Measurements from ENCODE around the gene CLTC. TPM values are rescaled to one million over a fixed set of nuclear protein-coding genes. Genes with fewer than 3 reads are reported as not detected.

Gene CLTC
- total RNA-seq, 3 donors from 2014 or later (not counting 1 experiment from before 2014, with no cell fraction given) = 116 to 127 (median 117) TPM

DNA sequence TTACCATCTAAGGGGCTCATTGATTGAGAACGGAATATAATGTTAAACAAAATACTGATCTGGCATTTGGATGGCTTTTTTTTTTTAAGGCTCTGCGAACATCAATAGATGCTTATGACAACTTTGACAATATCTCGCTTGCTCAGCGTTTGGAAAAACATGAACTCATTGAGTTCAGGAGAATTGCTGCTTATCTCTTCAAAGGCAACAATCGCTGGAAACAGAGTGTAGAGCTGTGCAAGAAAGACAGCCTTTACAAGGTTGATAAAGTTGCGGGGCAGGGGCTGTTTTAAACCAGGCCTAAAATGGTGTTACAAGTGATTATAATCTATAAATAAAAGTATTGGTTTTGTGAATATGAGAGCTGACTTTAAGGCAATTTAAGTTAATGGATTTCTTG, 65.3 kb downstream of the CLTC start:
- no peak overlapping the region for H3K27ac Mint-ChIP-seq
- ATAC-seq = no peak
- peaks cover 36% of the 10 kb centered on the region for H3K36me3 Mint-ChIP-seq
- H3K27me3 Mint-ChIP-seq (ENCODE audit: low read depth in 2 of 2) = no peaks in the 10 kb centered on the region
- H3K4me1 Mint-ChIP-seq = peaks cover 10 to 19% of the 10 kb centered on the region in 2 donors
- no peak overlapping the region for H3K27ac ChIP-seq (ENCODE audit: low read length)
- H3K4me3 ChIP-seq (ENCODE audit: low read length) = no peak overlapping the region
- no peaks in the 10 kb centered on the region for H3K9me3 Mint-ChIP-seq
- H3K9me3 ChIP-seq (ENCODE audit: control insufficient read depth, insufficient read depth, low read length) = no peaks in the 10 kb centered on the region
- H3K36me3 ChIP-seq (ENCODE audit: control insufficient read depth, insufficient read depth, low read length) = peaks cover 96% of the 10 kb centered on the region
- DNase-seq = no peak
- no peaks in the 10 kb centered on the region for H3K4me1 ChIP-seq (ENCODE audit: control insufficient read depth, insufficient read depth, low read length)
- TF ChIP-seq, protein P1, sequence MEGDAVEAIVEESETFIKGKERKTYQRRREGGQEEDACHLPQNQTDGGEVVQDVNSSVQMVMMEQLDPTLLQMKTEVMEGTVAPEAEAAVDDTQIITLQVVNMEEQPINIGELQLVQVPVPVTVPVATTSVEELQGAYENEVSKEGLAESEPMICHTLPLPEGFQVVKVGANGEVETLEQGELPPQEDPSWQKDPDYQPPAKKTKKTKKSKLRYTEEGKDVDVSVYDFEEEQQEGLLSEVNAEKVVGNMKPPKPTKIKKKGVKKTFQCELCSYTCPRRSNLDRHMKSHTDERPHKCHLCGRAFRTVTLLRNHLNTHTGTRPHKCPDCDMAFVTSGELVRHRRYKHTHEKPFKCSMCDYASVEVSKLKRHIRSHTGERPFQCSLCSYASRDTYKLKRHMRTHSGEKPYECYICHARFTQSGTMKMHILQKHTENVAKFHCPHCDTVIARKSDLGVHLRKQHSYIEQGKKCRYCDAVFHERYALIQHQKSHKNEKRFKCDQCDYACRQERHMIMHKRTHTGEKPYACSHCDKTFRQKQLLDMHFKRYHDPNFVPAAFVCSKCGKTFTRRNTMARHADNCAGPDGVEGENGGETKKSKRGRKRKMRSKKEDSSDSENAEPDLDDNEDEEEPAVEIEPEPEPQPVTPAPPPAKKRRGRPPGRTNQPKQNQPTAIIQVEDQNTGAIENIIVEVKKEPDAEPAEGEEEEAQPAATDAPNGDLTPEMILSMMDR (IDR thresholded peaks at IDR 0.05) = no peak
- no peaks in the 10 kb centered on the region for H3K27me3 ChIP-seq (ENCODE audit: control insufficient read depth, insufficient read depth, low read length)
- 97% methylated on average over 6 of the region's 6 CpGs for WGBS (ENCODE audit: insufficient coverage)
- no peak overlapping the region for H3K4me3 Mint-ChIP-seq
- intact Hi-C loops (cut with micrococcal nuclease) = no loop called here

DNA sequence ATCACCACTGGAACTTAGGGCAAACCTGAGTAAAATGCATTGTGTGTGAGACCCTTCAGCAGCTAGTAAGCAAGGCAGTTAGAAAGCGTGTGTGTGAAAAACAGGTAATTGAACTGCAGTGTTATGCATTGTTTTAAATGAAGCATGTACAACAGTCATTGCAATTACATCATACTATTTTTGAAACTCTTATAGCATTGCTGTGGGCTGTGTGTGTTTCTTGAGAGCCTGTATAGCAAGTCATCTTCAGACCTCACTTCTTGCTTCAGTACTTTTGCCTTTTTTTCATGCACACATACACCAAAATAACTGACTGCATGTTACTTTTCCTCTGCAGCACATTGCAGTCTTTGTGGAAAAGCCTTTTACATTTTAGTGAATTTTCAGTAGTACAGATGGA, 68.3 kb downstream of the CLTC start:
- H3K9me3 Mint-ChIP-seq = no peaks in the 10 kb centered on the region
- H3K27ac ChIP-seq (ENCODE audit: low read length) = no peak overlapping the region
- peaks cover 87% of the 10 kb centered on the region for H3K36me3 ChIP-seq (ENCODE audit: control insufficient read depth, insufficient read depth, low read length)
- intact Hi-C loops (cut with micrococcal nuclease) = no loop called here
- no peak for DNase-seq
- H3K27ac Mint-ChIP-seq = peak overlapping the region in 1 of 2 donors; percentile 65
- TF ChIP-seq, protein P1 (IDR thresholded peaks at IDR 0.05) = no peak
- H3K4me3 ChIP-seq (ENCODE audit: low read length) = no peak overlapping the region
- no peak overlapping the region for H3K4me3 Mint-ChIP-seq
- peaks cover 10 to 19% of the 10 kb centered on the region in 2 donors for H3K4me1 Mint-ChIP-seq
- no peaks in the 10 kb centered on the region for H3K4me1 ChIP-seq (ENCODE audit: control insufficient read depth, insufficient read depth, low read length)
- no peaks in the 10 kb centered on the region for H3K27me3 ChIP-seq (ENCODE audit: control insufficient read depth, insufficient read depth, low read length)
- H3K27me3 Mint-ChIP-seq (ENCODE audit: low read depth in 2 of 2) = no peaks in the 10 kb centered on the region
- WGBS (ENCODE audit: insufficient coverage) = no CpG with 5 or more reads among the region's 1 CpG
- ATAC-seq = no peak
- no peaks in the 10 kb centered on the region for H3K9me3 ChIP-seq (ENCODE audit: control insufficient read depth, insufficient read depth, low read length)
- H3K36me3 Mint-ChIP-seq = peaks cover 31% of the 10 kb centered on the region

DNA sequence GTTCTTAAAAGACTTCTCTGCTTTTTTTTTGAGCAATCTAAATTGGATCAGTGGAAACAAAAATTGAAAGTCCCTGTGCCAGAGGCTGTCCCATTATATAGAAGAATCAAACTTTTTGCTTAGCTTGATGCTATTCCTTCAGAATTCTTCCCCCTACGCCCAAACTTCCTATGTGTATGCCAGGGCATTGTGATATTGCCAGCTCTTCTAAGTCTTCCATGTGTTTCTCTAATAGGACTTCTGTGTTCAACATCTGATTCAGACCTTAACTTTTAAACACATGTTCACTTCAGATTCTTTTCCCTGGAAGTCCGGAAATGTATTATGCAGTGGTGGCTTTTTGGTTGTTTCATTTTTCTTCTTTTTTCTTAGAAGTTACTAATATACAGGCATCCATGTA, 68.8 kb downstream of the CLTC start:
- no peak overlapping the region for H3K27ac ChIP-seq (ENCODE audit: low read length)

DNA sequence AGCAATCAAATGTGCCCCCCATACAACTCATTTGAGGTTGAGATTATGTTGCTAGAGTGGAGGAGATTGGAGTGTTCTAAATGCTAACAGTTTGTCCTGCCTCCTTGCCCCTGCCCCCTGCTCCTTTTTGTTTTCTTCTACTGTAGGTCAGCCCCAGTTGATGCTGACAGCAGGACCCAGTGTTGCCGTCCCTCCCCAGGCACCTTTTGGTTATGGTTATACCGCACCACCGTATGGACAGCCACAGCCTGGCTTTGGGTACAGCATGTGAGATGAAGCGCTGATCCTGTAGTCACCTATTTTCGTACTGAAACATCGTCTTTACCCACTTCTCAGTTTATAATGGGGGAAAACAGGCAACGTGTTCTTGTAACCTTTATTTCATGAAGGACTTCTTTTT, 73.9 kb downstream of the CLTC start:
- no peaks in the 10 kb centered on the region for H3K9me3 Mint-ChIP-seq
- Histone ChIP-seq H3K36me3 (ENCODE audit: control insufficient read depth, insufficient read depth, low read length) (peaks cover 84% of the 10 kb centered on the region), H3K4me1 (ENCODE audit: control insufficient read depth, insufficient read depth, low read length) (no peaks in the 10 kb centered on the region)

More for the DNA sequence above, 68.8 kb downstream of the CLTC start:
- Mint-ChIP-seq H3K36me3 (peaks cover 27% of the 10 kb centered on the region), H3K27ac (peak overlapping the region; percentile 41 to 57), H3K4me3 (no peak overlapping the region), H3K27me3 (ENCODE audit: low read depth in 2 of 2) (no peaks in the 10 kb centered on the region), H3K9me3 (no peaks in the 10 kb centered on the region), H3K4me1 (peaks cover 10 to 19% of the 10 kb centered on the region in 2 donors)
- no peak overlapping the region for H3K4me3 ChIP-seq (ENCODE audit: low read length)
- no peaks in the 10 kb centered on the region for H3K9me3 ChIP-seq (ENCODE audit: control insufficient read depth, insufficient read depth, low read length)
- H3K4me1 ChIP-seq (ENCODE audit: control insufficient read depth, insufficient read depth, low read length) = no peaks in the 10 kb centered on the region
- H3K36me3 ChIP-seq (ENCODE audit: control insufficient read depth, insufficient read depth, low read length) = peaks cover 86% of the 10 kb centered on the region
- intact Hi-C loops (cut with micrococcal nuclease) = no loop called here
- ATAC-seq (no peak), DNase-seq (no peak)
- 83% methylated on average over 1 of the region's 2 CpGs for WGBS (ENCODE audit: insufficient coverage)
- no peaks in the 10 kb centered on the region for H3K27me3 ChIP-seq (ENCODE audit: control insufficient read depth, insufficient read depth, low read length)
- TF ChIP-seq, protein P1 (IDR thresholded peaks at IDR 0.05) = no peak

More for the DNA sequence above, 73.9 kb downstream of the CLTC start:
- Mint-ChIP-seq H3K36me3 (peaks cover 17% of the 10 kb centered on the region), H3K4me3 (no peak overlapping the region), H3K27me3 (ENCODE audit: low read depth in 2 of 2) (no peaks in the 10 kb centered on the region), H3K4me1 (peaks cover 20 to 25% of the 10 kb centered on the region in 2 donors), H3K27ac (no peak overlapping the region)
- intact Hi-C loops (cut with micrococcal nuclease) = no loop called here
- Histone ChIP-seq H3K4me3 (ENCODE audit: low read length) (no peak overlapping the region), H3K27me3 (ENCODE audit: control insufficient read depth, insufficient read depth, low read length) (no peaks in the 10 kb centered on the region), H3K27ac (ENCODE audit: low read length) (no peak overlapping the region), H3K9me3 (ENCODE audit: control insufficient read depth, insufficient read depth, low read length) (no peaks in the 10 kb centered on the region)
- ATAC-seq (no peak), DNase-seq (no peak)
- 95% methylated on average over 7 of the region's 7 CpGs for WGBS (ENCODE audit: insufficient coverage)
- TF ChIP-seq, protein P1 (IDR thresholded peaks at IDR 0.05) = no peak

Data from natural killer cell (primary cell).